OCI-M2 (cell line): Measurements from ENCODE around the gene PLD1.
"Not testable (repeated sequence)": the region's sequence is repeated elsewhere in the genome, so short reads cannot be mapped to it uniquely, and the experiment has no call there.

Source experiments
- DNase-seq: peaks from one replicate; lab custom pipeline; 2025; ENCODE audit not compliant: unreplicated experiment; lab: John Stamatoyannopoulos, UW

PLD1 gene

GRCh38 chr3:171703144-171703543 is 107.1 kb downstream of the PLD1 start:
- no peak for DNase-seq

GRCh38 chr3:171700653-171701052 is 109.6 kb downstream of the PLD1 start:
- DNase-seq = no peak

GRCh38 chr3:171700157-171700556 is 110.1 kb downstream of the PLD1 start:
- DNase-seq = no peak

- DNase-seq = no peak
Observed at GRCh38 chr3:171699601-171700000, 110.7 kb downstream of the PLD1 start.

- no peak for DNase-seq
Observed at GRCh38 chr3:171696805-171697204, 113.5 kb downstream of the PLD1 start.

- DNase-seq = no peak
Observed at GRCh38 chr3:171695426-171695825, 114.9 kb downstream of the PLD1 start.

DNA sequence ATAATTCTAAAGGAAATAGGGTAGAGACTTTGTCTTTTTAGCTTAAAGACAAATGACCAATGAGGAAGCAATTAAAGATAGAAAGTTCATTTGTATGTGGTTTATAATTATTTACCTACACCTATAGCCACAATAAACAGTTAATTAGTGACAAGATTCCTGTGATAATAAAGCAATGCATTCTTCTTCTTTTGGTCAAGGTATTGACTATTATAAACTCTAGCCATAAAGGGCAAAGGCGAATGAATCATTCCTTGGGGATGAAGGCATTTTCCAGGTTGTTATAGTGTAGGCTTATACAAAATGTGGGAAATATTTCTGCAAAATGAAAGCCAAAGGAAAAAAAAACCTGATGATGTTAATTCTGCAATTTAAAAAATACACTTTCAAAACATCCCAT is 115.4 kb downstream of the PLD1 start:
- DNase-seq = no peak

DNA sequence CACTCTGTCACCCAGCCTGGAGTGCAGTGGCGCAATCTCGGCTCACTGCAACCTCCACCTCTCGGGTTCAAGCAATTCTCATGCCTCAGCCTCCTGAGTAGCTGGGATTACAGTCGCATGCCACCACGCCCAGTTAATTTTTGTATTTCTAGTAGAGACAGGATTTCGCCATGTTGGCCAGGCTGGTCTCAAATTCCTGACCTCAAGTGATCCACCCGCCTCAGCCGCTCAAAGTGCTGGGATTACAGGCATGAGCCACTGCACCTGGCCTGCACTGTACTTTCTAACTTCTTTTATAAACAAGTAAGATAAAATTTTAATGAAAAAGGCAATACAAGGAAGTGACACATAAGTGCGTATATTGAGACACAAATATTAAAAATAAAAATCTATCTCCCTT is 117.7 kb downstream of the PLD1 start:
- DNase-seq = not testable (repeated sequence)

DNA sequence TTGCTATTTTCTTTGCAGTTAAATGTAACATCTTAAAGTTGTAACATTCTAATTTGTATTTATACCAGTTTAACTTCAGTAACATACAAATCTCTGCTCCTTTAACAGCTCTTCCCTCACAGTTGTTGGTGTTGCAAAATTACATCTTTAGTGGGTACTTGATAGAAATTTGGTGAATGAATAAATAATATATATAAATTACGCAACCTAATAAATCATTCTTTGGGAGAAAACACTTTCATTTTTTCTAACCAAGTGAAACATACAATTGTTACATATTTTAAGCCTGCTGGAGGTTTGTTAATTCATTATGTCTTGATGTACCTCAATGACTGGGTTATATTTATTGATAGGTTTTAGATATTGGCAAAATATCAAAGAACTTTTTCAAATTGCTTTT is 118.8 kb downstream of the PLD1 start:
- DNase-seq = no peak

DNA sequence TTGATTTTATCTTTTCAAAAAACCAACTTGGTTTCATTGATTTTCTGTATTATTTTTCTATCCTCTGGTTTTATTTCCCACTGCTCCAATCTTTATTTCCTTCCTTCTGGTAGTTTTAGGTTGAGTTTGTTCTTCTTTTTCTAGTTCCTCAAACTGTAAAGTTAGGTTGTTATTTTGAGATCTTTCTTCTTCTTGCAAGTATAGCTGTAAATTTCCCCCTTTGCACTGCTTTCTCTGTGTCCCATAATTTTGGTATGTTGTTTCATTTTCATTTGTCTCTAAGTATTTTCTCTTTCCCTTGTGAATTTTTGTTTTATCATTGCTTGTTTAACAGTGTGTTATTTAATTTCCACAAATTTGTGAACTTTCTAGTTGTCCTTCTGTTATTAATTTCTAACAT is 120.0 kb downstream of the PLD1 start:
- DNase-seq = no peak

GRCh38 chr3:171688593-171688992 is 121.7 kb downstream of the PLD1 start:
- no peak for DNase-seq

GRCh38 chr3:171688002-171688401 is 122.3 kb downstream of the PLD1 start:
- DNase-seq = no peak

GRCh38 chr3:171687581-171687980 is 122.7 kb downstream of the PLD1 start:
- no peak for DNase-seq

- DNase-seq = no peak
Observed at GRCh38 chr3:171687064-171687463, 123.2 kb downstream of the PLD1 start.

- no peak for DNase-seq
Observed at GRCh38 chr3:171685116-171685895, 125.0 kb downstream of the PLD1 start.

DNA sequence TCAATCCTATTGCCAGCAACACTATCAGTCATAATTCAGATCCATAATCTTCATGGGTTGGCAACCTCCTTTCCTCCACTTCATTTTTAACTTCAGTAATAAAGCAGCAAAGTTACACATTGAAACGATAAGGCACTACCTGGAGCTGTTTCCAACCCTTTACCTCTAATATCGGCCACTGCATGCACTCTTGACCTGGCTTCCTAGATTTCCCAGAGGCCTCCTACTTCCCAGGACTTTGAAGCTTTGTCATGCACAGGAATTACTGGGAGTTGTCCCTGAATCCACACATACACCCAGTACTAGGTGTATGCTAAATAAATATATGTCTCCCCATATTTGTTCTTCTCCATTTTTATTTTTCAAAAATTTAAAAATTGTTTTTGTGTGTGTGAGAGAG is 126.1 kb downstream of the PLD1 start:
- no peak for DNase-seq

- DNase-seq = no peak
Observed at GRCh38 chr3:171682743-171683142, 127.5 kb downstream of the PLD1 start.

DNA sequence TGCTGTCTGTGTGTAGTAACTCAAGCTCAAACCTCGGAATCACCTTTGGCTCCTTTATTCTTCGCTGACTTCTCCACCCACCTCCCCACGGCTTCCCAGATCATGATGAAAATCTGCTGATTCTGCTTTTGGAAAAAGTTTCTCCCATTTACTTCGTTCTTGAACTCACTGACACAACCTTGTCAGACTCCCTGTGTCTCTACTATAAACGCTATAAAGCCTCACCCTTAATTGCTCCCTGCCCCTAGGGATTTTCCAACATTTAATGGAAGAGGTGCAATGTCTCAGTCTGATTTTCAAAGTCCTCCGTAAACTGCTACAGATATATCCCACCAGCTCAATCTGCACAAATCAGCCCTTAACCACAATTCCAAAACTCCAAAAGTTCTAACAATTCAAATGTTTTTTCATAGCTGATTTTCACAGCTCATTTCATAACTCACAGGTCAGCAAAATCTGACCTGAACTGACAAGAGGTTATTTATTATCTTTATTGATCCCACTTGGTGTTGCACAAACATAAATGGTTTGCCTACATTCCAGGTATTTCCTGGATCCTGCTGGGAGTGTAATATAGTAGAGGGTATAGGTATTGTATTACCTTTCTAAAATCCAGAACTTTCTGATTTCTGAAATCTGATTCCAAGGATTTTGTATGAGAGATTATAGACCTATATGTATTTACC is 129.4 kb downstream of the PLD1 start:
- DNase-seq = no peak

DNA sequence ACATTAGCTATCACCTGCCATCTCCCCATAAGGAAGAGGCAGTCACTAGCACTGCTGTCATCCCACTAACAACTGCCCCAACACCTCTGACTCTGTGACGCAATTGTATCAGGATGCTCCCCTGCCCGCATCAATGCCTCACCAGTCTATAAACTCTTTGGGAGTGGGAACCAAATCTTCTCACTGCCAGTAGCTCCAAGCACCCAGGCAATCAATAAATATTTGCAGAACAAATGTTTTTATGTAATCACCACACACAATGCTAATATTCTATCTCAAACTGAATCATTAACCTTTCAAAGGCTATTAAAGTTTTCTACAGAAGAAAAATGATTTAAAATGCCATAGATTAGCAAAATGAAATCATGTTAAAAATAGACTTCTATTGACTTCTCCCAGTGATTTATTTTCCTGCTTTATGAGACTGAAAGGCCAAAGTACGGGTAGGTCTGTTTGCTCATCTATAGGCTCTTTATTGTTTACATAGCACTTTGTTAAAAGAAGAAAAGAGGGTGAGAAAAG is 131.3 kb downstream of the PLD1 start:
- no peak for DNase-seq

DNA sequence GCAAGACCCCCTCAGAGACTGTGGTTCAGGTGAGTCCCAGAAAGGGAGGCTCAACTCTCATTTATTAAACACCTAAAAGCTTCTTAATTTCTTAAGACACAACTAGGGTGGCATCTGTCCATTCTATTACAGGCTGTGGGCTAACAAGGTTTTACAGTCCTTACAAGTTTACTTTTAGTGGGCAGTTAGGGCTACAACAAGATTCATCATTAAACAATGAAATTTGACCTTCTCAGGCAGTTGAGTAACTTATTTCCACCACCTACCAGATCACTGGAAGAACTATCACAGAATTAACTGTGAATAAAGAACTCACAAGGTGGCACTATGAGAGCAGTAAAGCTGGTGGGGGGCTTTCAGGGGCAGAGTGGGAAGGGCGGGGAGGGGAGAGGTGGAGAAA is 132.6 kb downstream of the PLD1 start:
- no peak for DNase-seq

DNA sequence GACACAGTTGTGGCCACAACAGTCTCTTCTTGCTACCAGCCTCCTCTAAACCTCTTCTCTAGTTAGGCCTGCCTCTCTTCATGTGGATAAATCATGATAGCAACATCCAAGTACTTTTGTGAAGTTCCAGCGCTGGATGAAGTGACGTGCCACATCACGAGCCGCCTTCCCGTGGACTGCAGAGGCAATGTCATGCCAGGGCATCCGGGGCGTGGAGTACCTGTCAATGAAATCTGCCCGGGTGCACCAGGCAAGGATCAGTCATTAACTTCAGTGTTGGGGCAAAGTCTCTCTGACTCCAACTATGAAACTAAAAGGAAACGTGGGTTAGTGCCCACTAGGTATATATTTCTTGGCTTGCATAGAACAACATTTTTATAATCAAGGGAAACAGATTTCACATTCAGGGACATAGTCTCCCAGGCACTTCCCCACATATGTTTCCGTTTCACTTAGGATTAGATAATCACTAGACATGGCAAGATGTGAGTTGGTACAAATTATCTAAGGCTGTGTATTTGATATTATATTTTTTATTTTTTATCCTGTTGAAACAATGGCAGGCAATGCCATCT is 133.6 kb downstream of the PLD1 start:
- no peak for DNase-seq

DNA sequence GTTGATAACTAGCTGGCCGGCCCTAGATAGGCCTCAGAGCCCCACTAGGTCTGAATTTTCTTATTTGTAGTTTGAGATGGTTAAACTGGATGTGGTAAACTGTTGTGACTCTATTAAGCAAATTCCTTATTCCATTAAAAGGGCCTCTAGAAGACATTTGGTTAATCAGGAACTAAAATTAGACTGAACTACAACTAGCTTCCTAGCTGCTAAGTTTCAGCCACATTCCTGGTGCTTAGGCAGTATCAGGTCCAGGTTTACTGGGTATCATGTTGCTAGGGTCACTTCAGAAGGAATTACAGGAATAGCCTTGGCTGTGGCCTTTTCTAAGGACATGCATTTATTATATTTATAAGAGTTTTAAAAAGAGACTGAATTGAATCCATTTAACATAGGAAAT is 136.3 kb downstream of the PLD1 start:
- DNase-seq = no peak
